Progenitor cell of endocrine pancreas (in vitro differentiated cells): ENCODE results near the gene OSBPL6. TPM values are rescaled to one million over a fixed set of nuclear protein-coding genes. Genes with fewer than 3 reads are reported as not detected.

Source experiments
- DNase-seq: peaks from one replicate; pipeline ENCODE4 v3.0.0; 2021; ENCODE audit warnings: low spot score; ENCODE audit not compliant: unreplicated experiment
- H3K27ac Mint-ChIP-seq: 2 replicates; pipeline ENCODE4 v1.8.0; 2021; ENCODE audit warnings: mild to moderate bottlenecking, moderate library complexity, mixed read lengths
- H3K27me3 Mint-ChIP-seq: 2 replicates; pipeline ENCODE4 v1.8.0; 2021; ENCODE audit warnings: mixed read lengths
- H3K36me3 Mint-ChIP-seq: 2 replicates; pipeline ENCODE4 v1.8.0; 2022; ENCODE audit warnings: mixed read lengths; ENCODE audit not compliant: insufficient read depth
- H3K4me1 Mint-ChIP-seq: 2 replicates; pipeline ENCODE4 v1.8.0; 2021; ENCODE audit warnings: low read depth, mixed read lengths
- H3K4me3 Mint-ChIP-seq: 2 replicates; pipeline ENCODE4 v1.8.0; 2021; ENCODE audit warnings: low read depth, mild to moderate bottlenecking, moderate library complexity, mixed read lengths
- H3K9me3 Mint-ChIP-seq: 2 replicates; pipeline ENCODE4 v1.8.0; 2021; ENCODE audit warnings: low read depth, mixed read lengths
- total RNA-seq: library from RNA; stranded (reverse); gene quantifications from 2 replicates; pipeline ENCODE4 v1.2.1, GENCODE V29; 2021
- TF ChIP-seq, protein P1 (sequence below): fragments of 200-600 bp; sonication (generic); IDR thresholded peaks from one replicate; pipeline ENCODE4 v1.5.0; 2021; ENCODE audit warnings: antibody characterized with exemption, mild to moderate bottlenecking; ENCODE audit not compliant: unreplicated experiment

OSBPL6 gene
- total RNA-seq, 1 donor from 2014 or later: 2.4 TPM

DNA sequence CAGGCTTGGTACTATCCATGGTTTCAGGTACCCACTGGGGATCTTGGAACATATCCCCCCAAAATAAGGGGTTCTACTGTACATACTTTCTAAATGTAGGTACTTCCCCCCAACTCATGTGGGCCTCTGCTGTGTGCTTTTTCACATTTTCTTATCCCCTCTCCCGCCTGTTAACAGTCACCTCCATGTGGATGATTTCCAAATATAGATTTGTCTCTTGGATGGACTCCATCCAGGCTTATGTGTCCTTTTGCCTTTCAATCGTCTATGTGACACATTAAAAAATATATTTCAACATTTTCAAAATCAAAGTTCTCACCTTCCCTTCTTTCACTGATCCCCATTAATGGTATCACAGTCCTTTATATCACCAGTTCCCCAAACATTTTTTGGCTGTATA lies 44.4 kb downstream of the OSBPL6 start:
- Mint-ChIP-seq H3K9me3 (no peaks in the 10 kb centered on the region), H3K36me3 (no peaks in the 10 kb centered on the region), H3K4me3 (no peak overlapping the region), H3K4me1 (peaks cover 4% of the 10 kb centered on the region), H3K27me3 (no peaks in the 10 kb centered on the region), H3K27ac (no peak overlapping the region)
- TF ChIP-seq, protein P1, sequence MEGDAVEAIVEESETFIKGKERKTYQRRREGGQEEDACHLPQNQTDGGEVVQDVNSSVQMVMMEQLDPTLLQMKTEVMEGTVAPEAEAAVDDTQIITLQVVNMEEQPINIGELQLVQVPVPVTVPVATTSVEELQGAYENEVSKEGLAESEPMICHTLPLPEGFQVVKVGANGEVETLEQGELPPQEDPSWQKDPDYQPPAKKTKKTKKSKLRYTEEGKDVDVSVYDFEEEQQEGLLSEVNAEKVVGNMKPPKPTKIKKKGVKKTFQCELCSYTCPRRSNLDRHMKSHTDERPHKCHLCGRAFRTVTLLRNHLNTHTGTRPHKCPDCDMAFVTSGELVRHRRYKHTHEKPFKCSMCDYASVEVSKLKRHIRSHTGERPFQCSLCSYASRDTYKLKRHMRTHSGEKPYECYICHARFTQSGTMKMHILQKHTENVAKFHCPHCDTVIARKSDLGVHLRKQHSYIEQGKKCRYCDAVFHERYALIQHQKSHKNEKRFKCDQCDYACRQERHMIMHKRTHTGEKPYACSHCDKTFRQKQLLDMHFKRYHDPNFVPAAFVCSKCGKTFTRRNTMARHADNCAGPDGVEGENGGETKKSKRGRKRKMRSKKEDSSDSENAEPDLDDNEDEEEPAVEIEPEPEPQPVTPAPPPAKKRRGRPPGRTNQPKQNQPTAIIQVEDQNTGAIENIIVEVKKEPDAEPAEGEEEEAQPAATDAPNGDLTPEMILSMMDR: no peak
- no peak for DNase-seq

DNA sequence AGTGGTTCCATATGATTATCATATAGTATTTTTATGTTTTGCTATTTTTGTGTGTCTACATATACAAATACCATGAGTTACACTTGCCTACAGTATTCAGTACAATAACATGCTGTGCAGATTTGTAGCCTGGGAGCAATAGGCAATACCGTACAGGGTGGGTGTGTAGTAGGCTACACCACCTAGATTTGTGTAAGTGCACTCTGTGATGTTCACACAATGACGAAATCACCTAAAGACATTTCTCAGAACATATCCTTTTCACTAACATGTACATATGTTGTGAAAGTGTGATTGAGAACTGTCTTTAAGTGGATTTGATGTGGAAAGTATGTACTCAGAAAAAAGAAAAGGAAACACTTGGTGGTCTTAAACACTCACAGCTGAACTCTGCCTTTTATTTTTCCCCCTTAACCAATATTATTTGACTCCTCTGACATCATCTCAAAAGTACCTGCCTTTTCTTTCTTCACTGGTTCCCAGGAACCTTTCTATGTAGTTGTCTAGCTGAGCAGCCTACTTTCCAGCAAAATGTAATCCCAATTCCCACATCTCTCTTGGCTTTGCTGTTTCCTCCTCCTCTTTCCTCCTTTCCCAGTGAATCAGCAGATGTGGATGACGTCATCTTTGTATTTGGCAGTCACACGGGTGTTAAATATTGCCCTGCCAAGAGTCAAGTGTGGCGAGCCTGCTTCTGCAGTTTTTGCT lies 47.7 kb downstream of the OSBPL6 start:
- no peak for DNase-seq
- Mint-ChIP-seq H3K27me3 (no peaks in the 10 kb centered on the region), H3K9me3 (no peaks in the 10 kb centered on the region), H3K4me3 (no peak overlapping the region), H3K36me3 (no peaks in the 10 kb centered on the region), H3K27ac (peak overlapping the region; percentile 30), H3K4me1 (peaks cover 4% of the 10 kb centered on the region)
- TF ChIP-seq, protein P1: no peak

DNA sequence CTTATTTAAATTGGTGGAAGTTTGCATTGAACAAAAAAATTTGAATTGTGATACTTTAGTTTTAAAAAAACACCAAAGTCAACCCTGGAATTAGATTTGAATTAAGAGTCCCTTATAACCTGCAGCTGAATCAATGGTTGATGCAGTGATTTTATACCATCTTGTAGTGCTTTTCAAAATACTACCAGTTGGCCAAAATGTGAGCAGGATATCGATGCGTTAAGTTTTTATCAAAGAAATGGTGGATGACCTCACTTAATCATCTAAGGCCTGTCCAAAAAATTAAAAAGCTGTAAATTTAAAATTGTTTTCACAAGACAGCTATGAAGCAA lies 48.2 kb downstream of the OSBPL6 start:
- H3K27ac Mint-ChIP-seq: no peak overlapping the region
- H3K4me3 Mint-ChIP-seq: no peak overlapping the region
- H3K4me1 Mint-ChIP-seq: peaks cover 4% of the 10 kb centered on the region
- no peaks in the 10 kb centered on the region for H3K27me3 Mint-ChIP-seq
- TF ChIP-seq, protein P1: no peak
- H3K9me3 Mint-ChIP-seq: no peaks in the 10 kb centered on the region
- H3K36me3 Mint-ChIP-seq: no peaks in the 10 kb centered on the region
- no peak for DNase-seq

DNA sequence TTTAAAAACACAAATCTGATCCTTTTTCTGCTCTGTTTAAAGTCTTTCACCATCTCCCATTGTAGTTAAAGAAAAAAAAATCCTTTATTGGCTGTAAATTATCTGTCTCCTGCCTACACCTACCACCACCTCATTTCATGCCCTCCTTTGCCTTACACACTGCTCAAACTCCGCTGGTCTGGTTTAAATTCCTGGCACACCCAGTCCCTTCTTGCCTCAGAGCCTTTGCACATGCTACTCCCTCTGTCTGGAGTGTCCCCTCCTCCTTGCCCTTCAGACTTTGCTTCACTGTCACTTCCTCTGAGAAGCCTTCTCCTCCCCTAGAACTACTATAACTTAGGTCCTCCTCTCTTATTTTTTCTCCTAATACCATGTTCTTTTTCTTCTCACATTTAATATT lies 49.6 kb downstream of the OSBPL6 start:
- no peak overlapping the region for H3K27ac Mint-ChIP-seq
- DNase-seq: no peak
- H3K4me1 Mint-ChIP-seq: peaks cover 4% of the 10 kb centered on the region
- H3K36me3 Mint-ChIP-seq: no peaks in the 10 kb centered on the region
- H3K27me3 Mint-ChIP-seq: no peaks in the 10 kb centered on the region
- TF ChIP-seq, protein P1: no peak
- no peak overlapping the region for H3K4me3 Mint-ChIP-seq
- no peaks in the 10 kb centered on the region for H3K9me3 Mint-ChIP-seq

DNA sequence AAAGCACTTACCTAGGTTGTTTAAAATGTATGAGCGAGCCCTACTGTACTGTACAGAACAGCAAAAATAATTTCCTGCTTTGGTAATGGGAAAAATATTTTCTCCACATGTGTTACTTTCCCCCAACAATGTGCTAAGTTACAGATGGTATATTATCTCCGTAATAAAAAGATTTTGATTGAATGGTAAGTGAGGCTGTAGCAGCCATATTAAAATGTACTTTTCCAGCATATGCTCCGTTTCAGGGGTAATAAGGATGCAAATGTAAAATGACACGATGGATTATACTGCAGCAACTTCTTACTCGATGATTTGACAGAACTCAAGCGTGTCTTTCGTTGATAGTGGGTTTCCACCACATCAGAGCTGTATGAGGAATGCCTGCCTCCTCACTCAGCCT lies 50.5 kb downstream of the OSBPL6 start:
- Mint-ChIP-seq H3K4me3 (no peak overlapping the region), H3K4me1 (peaks cover 4% of the 10 kb centered on the region), H3K36me3 (no peaks in the 10 kb centered on the region), H3K27me3 (no peaks in the 10 kb centered on the region), H3K27ac (no peak overlapping the region), H3K9me3 (no peaks in the 10 kb centered on the region)
- TF ChIP-seq, protein P1: no peak
- no peak for DNase-seq
